Measurements from ENCODE around the gene PI4K2B.
"Not testable (repeated sequence)": the region's sequence is repeated elsewhere in the genome, so short reads cannot be mapped to it uniquely, and the experiment has no call there.

PI4K2B gene

DNA sequence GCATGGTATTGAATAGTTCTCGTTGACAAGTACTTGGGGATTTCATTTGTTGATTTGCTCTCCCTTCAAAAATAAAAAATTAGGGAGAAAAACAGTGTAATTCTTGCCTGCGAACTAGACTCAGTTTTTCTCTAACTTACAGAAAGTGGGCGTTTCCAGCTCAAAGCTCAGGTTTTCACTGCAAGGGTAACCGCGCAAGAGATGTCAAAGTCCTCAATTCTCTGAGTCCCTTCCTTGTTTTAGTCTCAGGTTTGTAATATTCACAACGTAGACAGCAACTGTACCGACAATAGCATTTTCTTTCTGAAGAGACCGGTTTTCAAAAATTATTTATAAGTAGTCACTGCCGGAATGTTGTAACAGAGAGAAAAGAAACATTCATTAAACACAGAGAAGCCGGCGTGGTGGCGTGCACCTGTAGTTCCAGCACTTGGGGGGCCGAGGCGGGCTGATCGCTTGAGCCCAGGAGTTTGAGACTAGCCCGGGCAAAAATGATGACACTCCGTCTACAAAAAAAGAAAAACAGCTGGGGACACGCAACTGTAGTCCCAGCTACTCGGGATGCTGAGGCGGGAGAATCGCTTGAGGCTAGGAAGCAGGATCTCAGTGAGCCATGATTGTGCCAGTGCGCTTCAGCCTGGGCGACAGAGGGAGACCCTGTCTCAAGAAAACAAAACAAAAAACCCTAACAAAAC is 79.5 kb downstream of the PI4K2B start:
- H3K4me3 ChIP-seq (ENCODE audit: control insufficient read depth, low read depth, low read length): peak overlapping the region; percentile 94
- no peak for DNase-seq (ENCODE audit: low read depth)
- TF ChIP-seq, protein P1, sequence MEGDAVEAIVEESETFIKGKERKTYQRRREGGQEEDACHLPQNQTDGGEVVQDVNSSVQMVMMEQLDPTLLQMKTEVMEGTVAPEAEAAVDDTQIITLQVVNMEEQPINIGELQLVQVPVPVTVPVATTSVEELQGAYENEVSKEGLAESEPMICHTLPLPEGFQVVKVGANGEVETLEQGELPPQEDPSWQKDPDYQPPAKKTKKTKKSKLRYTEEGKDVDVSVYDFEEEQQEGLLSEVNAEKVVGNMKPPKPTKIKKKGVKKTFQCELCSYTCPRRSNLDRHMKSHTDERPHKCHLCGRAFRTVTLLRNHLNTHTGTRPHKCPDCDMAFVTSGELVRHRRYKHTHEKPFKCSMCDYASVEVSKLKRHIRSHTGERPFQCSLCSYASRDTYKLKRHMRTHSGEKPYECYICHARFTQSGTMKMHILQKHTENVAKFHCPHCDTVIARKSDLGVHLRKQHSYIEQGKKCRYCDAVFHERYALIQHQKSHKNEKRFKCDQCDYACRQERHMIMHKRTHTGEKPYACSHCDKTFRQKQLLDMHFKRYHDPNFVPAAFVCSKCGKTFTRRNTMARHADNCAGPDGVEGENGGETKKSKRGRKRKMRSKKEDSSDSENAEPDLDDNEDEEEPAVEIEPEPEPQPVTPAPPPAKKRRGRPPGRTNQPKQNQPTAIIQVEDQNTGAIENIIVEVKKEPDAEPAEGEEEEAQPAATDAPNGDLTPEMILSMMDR (conservative IDR thresholded peaks at IDR 0.05; ENCODE audit: control insufficient read depth, insufficient read depth, low read depth, low read length): no peak

DNA sequence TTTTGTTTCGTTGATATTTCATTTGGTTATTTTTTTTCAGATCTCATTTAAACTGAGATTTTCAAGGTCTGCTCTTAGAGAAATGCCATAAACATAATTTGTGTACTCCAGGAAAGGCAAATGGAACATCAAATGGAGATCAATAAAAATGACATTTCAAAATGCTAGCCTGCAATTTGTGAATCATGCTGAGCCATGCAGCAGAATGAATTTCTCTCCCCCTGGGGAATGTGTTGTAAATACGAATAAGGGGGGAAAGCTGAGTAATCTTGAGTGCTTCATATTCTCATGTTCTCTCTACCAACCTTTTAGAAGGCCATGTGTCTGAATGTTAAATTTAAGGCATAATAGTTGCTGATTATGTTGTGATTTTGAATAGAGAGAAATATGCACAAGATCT is 86.5 kb downstream of the PI4K2B start:
- peak; percentile 92 for DNase-seq (ENCODE audit: low read depth)
- TF ChIP-seq, protein P1 (conservative IDR thresholded peaks at IDR 0.05; ENCODE audit: control insufficient read depth, insufficient read depth, low read depth, low read length): no peak
- no peak overlapping the region for H3K4me3 ChIP-seq (ENCODE audit: control insufficient read depth, low read depth, low read length)

DNA sequence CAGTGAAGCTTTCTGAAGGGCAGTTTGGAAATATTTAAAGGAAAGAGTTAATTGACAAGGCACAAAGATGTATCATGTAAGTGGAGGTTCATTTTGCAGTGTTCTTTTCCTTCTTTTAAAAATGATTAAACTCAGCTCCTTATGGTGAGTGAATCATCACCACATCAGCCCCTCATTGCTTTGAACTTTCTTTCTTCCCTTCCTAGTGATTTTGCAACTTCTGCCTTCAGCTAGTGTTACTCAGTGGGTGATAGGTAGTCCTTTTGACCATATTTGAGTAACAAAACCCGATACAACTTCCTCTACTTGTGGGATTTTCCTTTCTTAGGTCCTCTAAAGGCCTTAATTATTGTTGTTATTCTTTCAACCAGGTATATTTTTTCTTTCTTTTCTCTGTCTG is 86.9 kb downstream of the PI4K2B start:
- no peak overlapping the region for H3K4me3 ChIP-seq (ENCODE audit: control insufficient read depth, low read depth, low read length)
- TF ChIP-seq, protein P1 (conservative IDR thresholded peaks at IDR 0.05; ENCODE audit: control insufficient read depth, insufficient read depth, low read depth, low read length): no peak
- DNase-seq (ENCODE audit: low read depth): peak; percentile 98

- no peak overlapping the region for H3K4me3 ChIP-seq (ENCODE audit: control insufficient read depth, low read depth, low read length)
- TF ChIP-seq, protein P1 (conservative IDR thresholded peaks at IDR 0.05; ENCODE audit: control insufficient read depth, insufficient read depth, low read depth, low read length): no peak
- no peak for DNase-seq (ENCODE audit: low read depth)
Observed at GRCh38 chr4:25321703-25322102, 87.9 kb downstream of the PI4K2B start.

GRCh38 chr4:25328463-25328862 is 94.6 kb downstream of the PI4K2B start:
- not testable (repeated sequence) for H3K4me3 ChIP-seq (ENCODE audit: control insufficient read depth, low read depth, low read length)

More at GRCh38 chr4:25328463-25328862, 94.6 kb downstream of the PI4K2B start:
- DNase-seq (ENCODE audit: low read depth): not testable (repeated sequence)
